Activated CD4-positive, alpha-beta T cell treated with anti-CD3 and anti-CD28 coated beads for 36 hours (primary cell): Measurements from ENCODE around the gene PITPNC1. TPM values are rescaled to one million over a fixed set of nuclear protein-coding genes. Genes with fewer than 3 reads are reported as not detected.
A peak's percentile ranks its signal among the peaks of the same experiment; 100 is the strongest.

Experiments used
- ATAC-seq: fragments of 200-7000 bp; cut with Tn5 transposase; one replicate; pipeline ENCODE4 v1.10.0; 2021; ENCODE audit warnings: mild to moderate bottlenecking, moderate library complexity
- CTCF ChIA-PET: fragments of 350-600 bp; sonication (Branson Sonifier 250); formaldehyde crosslinking; loops from one replicate; lab custom pipeline; 2021; ENCODE audit warnings: antibody characterized with exemption; lab: Charles Lee
- POLR2A ChIA-PET: fragments of 350-600 bp; sonication (Branson Sonifier 250); formaldehyde crosslinking; loops from one replicate; lab custom pipeline; 2021; ENCODE audit warnings: antibody characterized with exemption, inconsistent platforms; lab: Charles Lee
- DNase-seq: peaks from one replicate; pipeline ENCODE4 v3.0.0-alpha.2; 2020
- H3K27ac Mint-ChIP-seq: one replicate; pipeline ENCODE4 v1.8.0; 2021; ENCODE audit warnings: mixed read lengths
- H3K27me3 Mint-ChIP-seq: one replicate; pipeline ENCODE4 v1.8.0; 2021; ENCODE audit warnings: mixed read lengths
- H3K36me3 Mint-ChIP-seq: one replicate; pipeline ENCODE4 v1.8.0; 2021; ENCODE audit warnings: low read depth, mixed read lengths
- H3K4me1 Mint-ChIP-seq: one replicate; pipeline ENCODE4 v1.8.0; 2021; ENCODE audit warnings: mixed read lengths
- H3K4me3 Mint-ChIP-seq: one replicate; pipeline ENCODE4 v1.8.0; 2021; ENCODE audit warnings: mild to moderate bottlenecking, moderate library complexity, mixed read lengths
- H3K9me3 Mint-ChIP-seq: one replicate; pipeline ENCODE4 v1.8.0; 2021; ENCODE audit warnings: low read depth, mixed read lengths
- intact Hi-C, 2 experiments: fragments of 100-400 bp; cut with DNase I in 1 of 2; cut with micrococcal nuclease in 1 of 2; formaldehyde crosslinking; loops; one replicate each; pipeline versions ENCODE4 v1.14.2 to v1.15.1; 2022 to 2024; cut with DNase I, micrococcal nuclease
- total RNA-seq, 2 experiments: library from RNA; stranded (reverse); gene quantifications; one replicate each; pipeline ENCODE4 v1.2.3, GENCODE V29; 2021

PITPNC1 gene
- total RNA-seq, 2 experiments from 2014 or later, result 41.6 to 56.3 TPM

- Mint-ChIP-seq H3K4me1 (peaks cover 17% of the 10 kb centered on the region), H3K9me3 (no peaks in the 10 kb centered on the region), H3K27me3 (no peaks in the 10 kb centered on the region), H3K27ac (no peak overlapping the region), H3K4me3 (no peak overlapping the region), H3K36me3 (peaks cover 3% of the 10 kb centered on the region)
- ChIA-PET CTCF (interaction anchor here (0.9 to 2.3 kb wide), 3 partner anchors 9 to 64 kb away, joined by 3 to 9 read pairs (median 3); no protein-coding TSS in a partner anchor), POLR2A (no interaction called here)
- ATAC-seq (no peak), DNase-seq (no peak)
- intact Hi-C loops, result no loop called here
Measured at GRCh38 chr17:67678414-67678813, 301.3 kb downstream of the PITPNC1 start.

- Mint-ChIP-seq H3K36me3 (peaks cover 3% of the 10 kb centered on the region), H3K27ac (peak overlapping the region; percentile 61), H3K4me3 (no peak overlapping the region), H3K4me1 (peaks cover 17% of the 10 kb centered on the region), H3K9me3 (no peaks in the 10 kb centered on the region), H3K27me3 (no peaks in the 10 kb centered on the region)
- ATAC-seq, result no peak
- DNase-seq, result no peak
- ChIA-PET CTCF (interaction anchor here (0.6 to 2.3 kb wide), 5 partner anchors 9 to 705 kb away, joined by 3 to 9 read pairs (median 3); partner anchors contain the start of gene PITPNC1), POLR2A (no interaction called here)
- intact Hi-C loops, result no loop called here
Measured at GRCh38 chr17:67679225-67679624, 302.1 kb downstream of the PITPNC1 start.

- no peak for DNase-seq
- no peak for ATAC-seq
- H3K27ac Mint-ChIP-seq, result peak overlapping the region; percentile 61
- intact Hi-C loops, result loop anchor here in 1 of 2 experiments (10.0 kb wide), 1 partner anchor 195 kb away; no protein-coding TSS in a partner anchor
- H3K36me3 Mint-ChIP-seq, result peaks cover 3% of the 10 kb centered on the region
- no peaks in the 10 kb centered on the region for H3K27me3 Mint-ChIP-seq
- ChIA-PET CTCF (interaction anchor here (1.1 to 1.7 kb wide), 3 partner anchors 9 to 303 kb away, joined by 3 to 5 read pairs (median 4); partner anchors contain the start of gene PITPNC1), POLR2A (no interaction called here)
- H3K4me3 Mint-ChIP-seq, result no peak overlapping the region
- H3K4me1 Mint-ChIP-seq, result peaks cover 17% of the 10 kb centered on the region
- H3K9me3 Mint-ChIP-seq, result no peaks in the 10 kb centered on the region
Measured at GRCh38 chr17:67679721-67680120, 302.6 kb downstream of the PITPNC1 start.

- ChIA-PET POLR2A (no interaction called here), CTCF (interaction anchor here (0.6 to 1.7 kb wide), 3 partner anchors 8 to 113 kb away, joined by 3 to 5 read pairs (median 4); no protein-coding TSS in a partner anchor)
- intact Hi-C loops, result loop anchor here in 1 of 2 experiments (10.0 kb wide), 1 partner anchor 196 kb away; no protein-coding TSS in a partner anchor
- H3K4me1 Mint-ChIP-seq, result peaks cover 17% of the 10 kb centered on the region
- H3K27me3 Mint-ChIP-seq, result no peaks in the 10 kb centered on the region
- DNase-seq (no peak), ATAC-seq (peak; percentile 53)
- H3K27ac Mint-ChIP-seq, result peak overlapping the region; percentile 71
- H3K36me3 Mint-ChIP-seq, result peaks cover 3% of the 10 kb centered on the region
- no peaks in the 10 kb centered on the region for H3K9me3 Mint-ChIP-seq
- no peak overlapping the region for H3K4me3 Mint-ChIP-seq
Measured at GRCh38 chr17:67680445-67681224, 303.6 kb downstream of the PITPNC1 start.

- DNase-seq, result no peak
- H3K9me3 Mint-ChIP-seq, result no peaks in the 10 kb centered on the region
- ChIA-PET CTCF (interaction anchor here (0.7 to 0.8 kb wide), 2 partner anchors 16 to 23 kb away, joined by 3 to 4 read pairs; no protein-coding TSS in a partner anchor), POLR2A (no interaction called here)
- no peak for ATAC-seq
- H3K4me3 Mint-ChIP-seq, result no peak overlapping the region
- no peak overlapping the region for H3K27ac Mint-ChIP-seq
- no peaks in the 10 kb centered on the region for H3K27me3 Mint-ChIP-seq
- peaks cover 3% of the 10 kb centered on the region for H3K36me3 Mint-ChIP-seq
- intact Hi-C loops, result loop anchor here in 1 of 2 experiments (10.0 kb wide), 1 partner anchor 197 kb away; no protein-coding TSS in a partner anchor
- peaks cover 17% of the 10 kb centered on the region for H3K4me1 Mint-ChIP-seq
Measured at GRCh38 chr17:67682196-67682595, 305.1 kb downstream of the PITPNC1 start.

- ATAC-seq, result no peak
- Mint-ChIP-seq H3K9me3 (no peaks in the 10 kb centered on the region), H3K36me3 (peaks cover 2% of the 10 kb centered on the region), H3K27ac (no peak overlapping the region), H3K4me3 (no peak overlapping the region), H3K27me3 (no peaks in the 10 kb centered on the region), H3K4me1 (peaks cover 10% of the 10 kb centered on the region)
- intact Hi-C loops, result loop anchor here in 1 of 2 experiments (10.0 kb wide), 1 partner anchor 201 kb away; no protein-coding TSS in a partner anchor
- no peak for DNase-seq
- CTCF ChIA-PET, result interaction anchor here (1.0 to 6.4 kb wide), 6 partner anchors 12 to 312 kb away, joined by 3 to 94 read pairs (median 4); no protein-coding TSS in a partner anchor
- POLR2A ChIA-PET, result no interaction called here
Measured at GRCh38 chr17:67685351-67685750, 308.3 kb downstream of the PITPNC1 start.

- CTCF ChIA-PET, result interaction anchor here (0.6 to 6.4 kb wide), 7 partner anchors 10 to 312 kb away, joined by 3 to 94 read pairs (median 4); no protein-coding TSS in a partner anchor
- no peak overlapping the region for H3K27ac Mint-ChIP-seq
Measured at GRCh38 chr17:67686241-67686640, 309.2 kb downstream of the PITPNC1 start.

GRCh38 chr17:67687511-67687910 lies 310.4 kb downstream of the PITPNC1 start:
- Mint-ChIP-seq H3K27ac (no peak overlapping the region), H3K36me3 (peaks cover under 1% of the 10 kb centered on the region), H3K4me3 (no peak overlapping the region), H3K4me1 (peaks cover 3% of the 10 kb centered on the region), H3K27me3 (no peaks in the 10 kb centered on the region), H3K9me3 (no peaks in the 10 kb centered on the region)
- ChIA-PET CTCF (interaction anchor here (0.9 to 6.4 kb wide), 10 partner anchors 9 to 314 kb away, joined by 3 to 94 read pairs (median 6); no protein-coding TSS in a partner anchor), POLR2A (no interaction called here)
- intact Hi-C loops, result loop anchor here in 1 of 2 experiments (10.0 kb wide), 1 partner anchor 203 kb away; no protein-coding TSS in a partner anchor
- ATAC-seq (no peak), DNase-seq (no peak)

More at GRCh38 chr17:67686241-67686640, 309.2 kb downstream of the PITPNC1 start:
- Mint-ChIP-seq H3K9me3 (no peaks in the 10 kb centered on the region), H3K36me3 (no peaks in the 10 kb centered on the region), H3K4me3 (no peak overlapping the region), H3K27me3 (no peaks in the 10 kb centered on the region), H3K4me1 (peaks cover 3% of the 10 kb centered on the region)
- ATAC-seq, result no peak
- POLR2A ChIA-PET, result no interaction called here
- intact Hi-C loops, result loop anchor here in 1 of 2 experiments (10.0 kb wide), 1 partner anchor 201 kb away; no protein-coding TSS in a partner anchor
- DNase-seq, result no peak

GRCh38 chr17:67689534-67690177 lies 312.6 kb downstream of the PITPNC1 start:
- intact Hi-C loops, result loop anchor here (1.0 to 10.0 kb wide), 4 partner anchors 205 to 315 kb away; no protein-coding TSS in a partner anchor
- Mint-ChIP-seq H3K9me3 (no peaks in the 10 kb centered on the region), H3K4me1 (peaks cover 3% of the 10 kb centered on the region), H3K27me3 (no peaks in the 10 kb centered on the region), H3K27ac (no peak overlapping the region), H3K36me3 (peaks cover 3% of the 10 kb centered on the region), H3K4me3 (no peak overlapping the region)
- POLR2A ChIA-PET, result interaction anchor here (0.7 kb wide), 1 partner anchor 325 kb away, joined by 3 read pairs; no protein-coding TSS in a partner anchor
- CTCF ChIA-PET, result interaction anchor here (0.8 to 6.4 kb wide), 10 partner anchors 9 to 316 kb away, joined by 3 to 94 read pairs (median 4); no protein-coding TSS in a partner anchor
- peak; percentile 58 for DNase-seq
- no peak for ATAC-seq

- POLR2A ChIA-PET, result no interaction called here
Measured at GRCh38 chr17:67693811-67694210, 316.7 kb downstream of the PITPNC1 start.

More at GRCh38 chr17:67693811-67694210, 316.7 kb downstream of the PITPNC1 start:
- H3K9me3 Mint-ChIP-seq, result no peaks in the 10 kb centered on the region
- H3K4me3 Mint-ChIP-seq, result no peak overlapping the region
- peaks cover 3% of the 10 kb centered on the region for H3K36me3 Mint-ChIP-seq
- H3K27ac Mint-ChIP-seq, result no peak overlapping the region
- ATAC-seq, result no peak
- DNase-seq, result no peak
- H3K4me1 Mint-ChIP-seq, result peaks cover 3% of the 10 kb centered on the region
- CTCF ChIA-PET, result interaction anchor here (0.9 to 3.7 kb wide), 2 partner anchors 306 to 319 kb away, joined by 3 to 21 read pairs; no protein-coding TSS in a partner anchor
- intact Hi-C loops, result no loop called here
- H3K27me3 Mint-ChIP-seq, result no peaks in the 10 kb centered on the region
